ENCODE data around the gene HOXB7.

GRCh38 chr17:48596735-48597527 is 13.9 kb downstream of the HOXB7 start:
- TF ChIP-seq CTCF (IDR thresholded peaks at IDR 0.05; ENCODE audit: low read depth, low read length) (no peak), EZH2phosphoT487 (IDR thresholded peaks at IDR 0.05; ENCODE audit: low read depth) (no peak)

Measured in OCI-LY3 (cell line).